ENCODE results near the gene HOXB6. TPM values are rescaled to one million over a fixed set of nuclear protein-coding genes. Genes with fewer than 3 reads are reported as not detected.

Gene HOXB6
- polyA plus RNA-seq, 1 donor: 0.80 TPM

GRCh38 chr17:48579471-48579759 lies 25.4 kb downstream of the HOXB6 start:
- DNase-seq (ENCODE audit: low read depth): no peak

DNA sequence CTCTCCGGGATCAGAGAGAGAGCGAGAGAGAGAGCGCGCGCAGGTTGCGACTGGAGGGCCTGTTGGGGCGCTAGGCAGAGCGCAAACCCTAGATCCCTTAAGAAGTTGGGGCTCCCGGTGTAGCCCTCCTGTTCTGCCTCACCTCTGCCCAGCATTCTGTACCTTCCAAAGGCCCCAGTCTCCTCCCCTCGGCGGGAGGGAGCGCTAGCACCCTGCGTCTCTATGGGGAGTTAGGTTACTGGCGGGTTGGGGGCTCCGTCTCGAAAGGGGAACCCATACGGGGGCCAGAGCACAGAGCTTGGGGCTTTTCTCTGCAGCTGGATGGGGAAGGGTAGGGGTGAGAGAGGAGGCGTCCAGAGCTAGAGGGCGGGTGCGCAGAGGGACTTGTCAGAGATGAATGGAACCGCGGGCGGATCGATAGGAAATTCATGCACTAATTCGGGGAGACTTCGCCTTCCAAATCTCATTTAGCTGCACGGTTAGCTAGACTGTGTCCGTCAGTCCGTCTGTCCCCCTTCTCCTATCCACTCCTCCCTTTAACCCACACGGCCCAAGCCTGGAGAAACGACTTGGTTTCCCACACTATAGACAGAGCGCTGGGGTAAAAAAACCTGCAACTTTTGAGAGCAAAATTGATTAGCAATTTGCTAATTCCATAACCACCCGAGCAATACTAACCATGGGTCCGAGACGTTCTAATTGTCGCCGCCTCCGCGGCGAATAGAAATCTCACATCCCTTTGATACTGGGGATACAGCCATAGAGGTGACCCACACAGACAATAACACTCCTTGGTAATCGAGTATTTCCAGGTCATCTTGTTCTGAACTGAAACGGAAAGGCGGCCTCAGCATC lies 25.9 kb downstream of the HOXB6 start:
- no peak for DNase-seq (ENCODE audit: low read depth)

- DNase-seq (ENCODE audit: low read depth): no peak
Observed at GRCh38 chr17:48577946-48578615, 26.7 kb downstream of the HOXB6 start, which contains the start of gene HOXB4. TSS of gene HOXB4 (minus strand) at chr17:48578350. CDS start at chr17:48578319, 31 bp downstream.

DNA sequence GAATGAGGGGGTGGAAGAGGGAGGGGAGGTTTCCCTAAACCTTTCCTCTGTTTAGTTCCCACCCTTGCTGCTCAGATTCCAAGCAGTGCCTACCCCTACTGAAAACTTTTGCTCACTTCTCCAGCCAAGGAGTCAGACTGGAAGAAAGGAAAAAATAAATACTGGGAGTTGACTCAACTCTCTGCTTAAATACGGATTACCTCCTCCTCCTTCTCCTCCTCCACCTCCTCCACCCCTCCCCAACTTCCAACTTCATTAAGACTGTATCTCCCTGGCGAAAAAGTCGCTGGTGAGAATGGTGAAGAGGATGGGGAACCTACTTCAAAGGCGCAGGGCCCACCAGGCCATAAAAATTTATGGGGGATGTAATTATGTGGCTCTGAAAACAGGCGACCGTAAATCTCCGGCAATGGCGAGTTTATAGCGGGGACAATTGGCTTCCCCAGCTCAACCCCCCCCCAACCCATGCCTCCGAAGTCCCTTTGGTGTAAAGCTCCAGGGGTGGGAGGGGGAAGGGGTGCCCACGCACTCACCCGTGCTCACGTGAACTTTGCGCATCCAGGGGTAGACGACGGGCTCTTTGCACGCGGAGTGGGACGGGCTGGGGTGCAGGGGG lies 27.3 kb downstream of the HOXB6 start:
- no peak for DNase-seq (ENCODE audit: low read depth)

DNA sequence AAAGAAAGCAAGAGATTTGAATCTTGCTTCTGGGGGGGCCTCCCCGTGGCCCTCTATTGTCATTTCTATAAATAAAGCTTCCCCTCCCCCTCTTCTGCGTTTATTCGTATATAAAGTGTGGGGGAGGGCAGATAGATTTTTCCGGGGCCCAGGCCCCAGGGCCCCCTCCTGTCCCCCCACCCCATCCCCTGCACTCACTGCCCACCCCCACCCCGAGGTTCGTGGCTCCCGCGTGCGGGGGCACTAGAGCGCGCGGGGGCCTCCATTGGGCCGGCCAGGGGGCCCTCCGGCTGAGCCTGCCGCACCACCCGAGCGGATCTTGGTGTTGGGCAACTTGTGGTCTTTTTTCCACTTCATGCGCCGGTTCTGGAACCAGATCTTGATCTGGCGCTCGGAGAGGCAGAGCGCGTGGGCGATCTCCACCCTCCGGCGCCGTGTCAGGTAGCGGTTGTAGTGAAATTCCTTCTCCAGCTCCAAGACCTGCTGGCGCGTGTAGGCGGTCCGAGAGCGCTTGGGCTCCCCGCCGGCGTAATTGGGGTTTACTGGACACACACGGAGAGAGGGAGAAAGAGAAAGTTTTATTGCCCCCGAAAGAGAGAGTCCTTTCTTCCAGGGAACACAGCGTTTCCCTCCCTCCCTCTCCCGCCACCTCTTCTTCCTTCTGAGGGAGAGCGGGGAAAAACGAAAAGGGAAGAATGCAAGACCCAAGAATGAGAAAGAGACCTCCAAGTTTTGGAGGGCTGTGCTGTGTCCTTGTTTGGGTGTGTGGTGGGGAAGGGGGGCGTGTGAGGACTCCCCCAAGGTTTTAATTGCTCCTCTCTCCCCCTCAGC lies 28.1 kb downstream of the HOXB6 start:
- DNase-seq (ENCODE audit: low read depth): no peak

DNA sequence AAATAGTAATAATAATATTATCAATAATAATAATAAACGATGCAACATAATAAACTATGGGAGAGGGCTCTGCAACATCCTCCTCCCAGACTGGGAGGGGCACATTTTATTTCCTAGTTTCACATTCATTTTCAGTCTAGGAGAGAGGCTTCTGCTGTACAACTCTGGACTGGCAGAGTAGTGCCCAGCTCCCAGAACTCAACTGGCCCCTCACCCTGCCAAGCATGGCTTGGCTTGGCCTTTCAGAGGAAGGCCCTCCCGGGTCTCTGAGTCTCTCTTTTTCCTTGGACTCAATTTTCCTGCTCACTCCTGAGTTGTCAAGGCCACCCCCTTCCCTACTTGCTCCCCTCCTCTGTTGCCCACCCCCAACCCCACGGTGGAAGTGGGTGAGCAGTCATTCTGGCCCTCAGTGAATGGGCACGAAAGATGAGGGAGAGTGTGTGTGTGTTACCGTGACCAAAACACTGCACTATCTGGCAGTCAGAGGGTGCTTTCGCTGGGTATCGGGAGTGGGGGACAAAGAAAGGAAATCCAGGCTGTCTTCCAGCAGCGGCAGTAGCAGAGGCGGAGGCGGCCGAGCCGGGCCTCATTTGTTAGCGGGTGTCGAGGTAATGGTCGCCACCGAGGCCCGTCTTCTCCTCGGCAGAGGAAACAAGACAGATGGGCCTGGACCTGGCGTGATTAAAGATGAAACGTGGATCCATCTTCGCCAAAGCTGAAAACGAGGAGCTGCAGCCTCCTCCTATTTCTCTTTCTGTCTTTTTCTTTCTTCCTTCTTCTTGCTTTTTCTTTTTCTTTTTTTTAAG lies 28.9 kb downstream of the HOXB6 start:
- DNase-seq (ENCODE audit: low read depth): no peak

GRCh38 chr17:48575066-48575582 lies 29.7 kb downstream of the HOXB6 start:
- DNase-seq (ENCODE audit: low read depth): no peak

GRCh38 chr17:48574505-48575065 lies 30.2 kb downstream of the HOXB6 start:
- DNase-seq (ENCODE audit: low read depth): no peak

DNA sequence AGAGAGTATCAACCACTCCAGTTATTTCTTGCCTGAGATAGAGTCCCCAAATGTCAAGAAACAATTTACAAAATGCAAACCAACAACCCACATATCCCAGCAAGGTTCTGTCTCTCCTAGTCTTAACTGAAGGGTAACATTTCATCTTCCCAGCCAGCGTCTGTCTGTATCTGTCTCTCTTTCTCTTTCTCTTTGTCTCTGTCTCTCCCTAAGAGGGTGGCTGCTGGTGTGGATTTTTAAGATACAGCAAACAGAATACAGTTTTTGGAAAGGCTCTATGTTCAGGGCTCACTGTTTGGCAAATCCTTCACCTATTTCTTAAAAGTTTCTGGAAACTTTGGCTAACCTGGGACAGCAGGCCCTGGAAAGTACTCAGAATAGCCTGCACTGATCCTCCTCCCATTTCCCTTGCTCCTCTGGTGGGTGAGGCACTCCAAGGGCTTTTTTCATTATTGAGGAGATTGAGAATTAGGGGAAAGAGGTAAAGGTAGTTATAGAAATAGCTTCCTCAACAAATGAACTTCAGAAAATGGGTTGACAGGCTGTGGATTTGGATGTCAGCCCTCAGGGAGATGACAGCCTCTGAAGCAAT lies 32.9 kb downstream of the HOXB6 start:
- no peak for DNase-seq (ENCODE audit: low read depth)

DNA sequence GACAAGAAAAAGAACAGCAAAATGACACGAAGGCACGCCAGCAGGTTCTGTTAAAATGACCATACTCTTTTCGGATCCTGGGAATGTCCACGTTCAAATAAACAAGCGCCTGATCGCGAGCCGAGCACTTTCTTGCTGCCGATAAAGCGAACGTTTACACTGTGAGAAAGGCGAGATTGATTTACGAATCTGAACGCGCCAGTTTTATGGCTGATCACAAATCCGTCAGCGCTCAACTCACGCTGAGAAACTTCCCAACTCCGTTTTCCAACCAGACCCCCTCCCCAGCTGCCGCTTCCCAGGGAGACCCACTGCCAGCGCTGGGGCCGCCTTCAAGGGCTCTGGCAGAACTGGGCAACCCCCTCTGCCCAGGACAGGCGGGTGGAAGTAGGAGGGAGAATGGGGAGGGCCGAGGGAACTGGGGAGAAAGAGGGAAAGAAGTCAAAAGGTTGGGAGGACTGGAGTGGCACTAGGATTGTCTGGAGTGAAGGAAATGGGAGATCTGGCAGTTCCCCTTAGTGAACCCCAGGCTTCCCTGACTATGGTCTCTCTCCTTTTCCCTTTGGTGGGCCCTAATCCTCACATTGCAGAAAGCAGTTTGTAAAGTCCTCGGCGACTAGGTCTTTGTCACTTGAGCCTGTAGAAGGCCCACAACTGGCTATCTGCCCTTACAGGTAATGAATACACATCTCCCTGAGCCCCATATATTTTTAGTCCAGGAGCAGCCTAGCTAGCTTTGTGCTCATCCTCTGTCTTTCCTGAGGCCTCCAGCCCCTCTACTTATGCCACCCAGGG lies 33.6 kb downstream of the HOXB6 start:
- DNase-seq (ENCODE audit: low read depth): no peak

DNA sequence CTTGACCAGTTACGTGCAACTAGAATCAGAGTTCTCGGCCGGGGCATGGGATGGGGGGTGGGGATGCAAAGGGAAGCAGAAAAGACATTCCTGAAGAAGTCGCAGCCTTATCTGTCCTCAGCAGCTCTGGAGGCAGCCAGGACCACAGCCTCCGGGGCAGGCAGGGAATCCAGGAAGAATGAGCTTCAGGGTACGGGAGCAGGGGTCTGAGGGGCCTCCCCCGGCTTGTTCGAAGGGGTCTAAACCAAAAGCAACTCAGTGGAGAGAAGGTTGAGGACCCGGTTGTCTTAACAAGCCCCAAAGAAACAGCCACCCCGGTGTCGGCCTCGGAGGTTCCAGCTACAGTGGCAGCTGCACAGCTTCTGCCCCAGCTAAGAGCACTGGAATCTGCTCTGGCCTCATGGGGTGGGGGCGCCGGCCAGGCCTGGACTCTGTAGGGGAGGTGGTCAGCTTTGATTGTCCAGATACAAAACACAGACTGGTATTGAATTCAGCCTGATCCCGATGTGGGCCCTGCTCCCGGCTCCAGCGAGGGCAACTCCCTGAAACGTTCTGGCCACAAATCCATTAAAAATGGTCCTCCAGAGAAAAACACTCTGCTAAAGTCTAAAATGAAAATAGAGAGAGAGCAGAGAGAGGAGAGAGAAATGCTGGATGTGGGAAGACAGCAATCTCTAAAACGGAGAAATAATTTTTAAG lies 34.3 kb downstream of the HOXB6 start:
- no peak for DNase-seq (ENCODE audit: low read depth)

DNA sequence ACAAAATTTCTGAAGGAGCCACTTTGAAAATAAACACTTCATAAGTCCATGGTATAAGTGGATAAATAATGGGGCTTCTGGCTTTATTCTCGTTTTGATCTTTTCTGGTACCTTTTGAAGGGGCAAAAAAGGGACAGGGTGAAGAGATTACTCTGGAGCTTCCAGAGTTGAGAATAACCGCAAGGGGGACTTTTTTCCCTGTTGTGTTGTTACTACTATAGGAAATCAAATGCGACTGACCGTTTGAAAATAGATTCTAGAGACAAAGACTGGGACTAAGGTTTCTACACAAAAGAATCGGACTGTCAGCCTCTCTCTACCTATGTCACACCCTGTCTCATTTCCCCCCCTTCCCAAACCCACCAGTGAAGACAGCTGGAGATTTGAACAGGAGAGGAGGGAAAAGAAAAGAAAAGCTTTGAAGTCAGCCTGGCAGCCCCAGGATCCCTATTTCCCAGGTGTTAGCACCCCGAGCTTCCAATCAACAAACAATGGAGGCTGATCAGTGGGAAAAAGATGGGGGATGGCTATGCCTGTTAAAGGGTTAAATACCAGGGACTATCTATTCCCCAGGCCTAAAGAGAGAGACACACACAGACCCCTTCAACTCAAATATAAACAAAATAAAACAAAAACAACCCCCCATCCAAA lies 35.0 kb downstream of the HOXB6 start:
- no peak for DNase-seq (ENCODE audit: low read depth)

GRCh38 chr17:48569240-48569582 lies 35.6 kb downstream of the HOXB6 start:
- DNase-seq (ENCODE audit: low read depth): no peak

GRCh38 chr17:48568499-48569239 lies 36.1 kb downstream of the HOXB6 start:
- no peak for DNase-seq (ENCODE audit: low read depth)

- no peak for DNase-seq (ENCODE audit: low read depth)
Observed at GRCh38 chr17:48567646-48568354, 37.0 kb downstream of the HOXB6 start.

- DNase-seq (ENCODE audit: low read depth): no peak
Observed at GRCh38 chr17:48567209-48567608, 37.6 kb downstream of the HOXB6 start.

DNA sequence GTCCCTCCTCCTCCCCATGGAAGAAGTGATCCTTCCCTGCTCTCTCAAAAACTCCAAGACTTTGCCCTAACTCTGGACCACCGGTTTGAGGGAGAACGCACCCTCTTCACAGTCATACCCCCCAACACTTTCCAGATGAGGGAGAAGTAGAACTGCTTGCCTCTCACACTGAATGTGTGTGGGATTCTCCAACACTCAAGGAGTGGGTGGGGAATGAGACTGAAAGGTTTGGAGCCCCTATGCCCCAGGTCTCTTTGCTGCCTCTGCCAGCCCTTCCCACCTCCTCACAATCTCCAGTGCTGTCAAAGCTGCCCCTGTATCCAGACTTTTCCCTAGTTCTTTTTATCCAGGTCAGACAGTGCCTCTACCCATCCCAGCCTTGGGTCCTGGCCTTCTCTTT lies 38.1 kb downstream of the HOXB6 start:
- no peak for DNase-seq (ENCODE audit: low read depth)
